NCI-H187 treated with DMSO at 0.1 percent for 48 hours (cell line): ENCODE measurements around the gene CCDC180.
"Not testable (repeated sequence)": the region's sequence is repeated elsewhere in the genome, so short reads cannot be mapped to it uniquely, and the experiment has no call there.

Experiments
- DNase-seq: peaks from one replicate; lab custom pipeline; 2025; lab: John Stamatoyannopoulos, UW

CCDC180 gene

DNA sequence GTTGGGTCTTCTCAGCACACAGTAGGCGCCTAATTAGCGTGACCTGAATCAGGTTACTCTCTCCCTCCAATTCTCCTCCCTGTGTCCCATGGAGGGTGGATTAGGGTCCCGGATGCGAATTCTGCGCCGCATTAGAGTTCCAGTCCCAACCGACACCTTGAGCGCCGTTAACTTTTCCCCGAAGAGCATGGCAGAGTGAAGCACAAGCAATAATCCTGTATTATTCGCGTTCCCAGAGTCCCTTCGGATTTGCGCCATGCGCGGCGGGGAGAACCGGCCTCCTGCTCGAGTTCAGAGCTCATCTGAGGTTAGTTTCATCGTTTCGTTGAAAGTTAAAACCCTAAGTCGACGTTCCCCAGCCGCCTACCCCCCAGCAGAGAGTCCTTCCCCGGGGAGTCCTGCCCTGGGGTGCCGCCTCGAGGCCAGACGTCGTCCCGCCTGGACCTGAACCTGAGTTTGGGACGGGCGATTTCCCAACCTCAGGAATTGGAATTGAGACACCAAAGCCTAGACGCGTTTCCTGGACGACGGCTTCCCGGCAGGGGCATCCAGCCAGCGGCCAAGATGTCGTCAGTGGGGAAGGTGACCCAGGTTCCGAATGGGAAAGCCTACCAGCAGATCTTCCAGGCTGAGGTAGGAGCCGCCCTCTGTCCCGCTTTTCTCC, at the start of gene CCDC180:
TSS of gene CCDC180 (plus strand) at position 160 of the 664 bp plus-strand sequence. CDS start at position 565, 405 bp downstream.
- DNase-seq = no peak

DNA sequence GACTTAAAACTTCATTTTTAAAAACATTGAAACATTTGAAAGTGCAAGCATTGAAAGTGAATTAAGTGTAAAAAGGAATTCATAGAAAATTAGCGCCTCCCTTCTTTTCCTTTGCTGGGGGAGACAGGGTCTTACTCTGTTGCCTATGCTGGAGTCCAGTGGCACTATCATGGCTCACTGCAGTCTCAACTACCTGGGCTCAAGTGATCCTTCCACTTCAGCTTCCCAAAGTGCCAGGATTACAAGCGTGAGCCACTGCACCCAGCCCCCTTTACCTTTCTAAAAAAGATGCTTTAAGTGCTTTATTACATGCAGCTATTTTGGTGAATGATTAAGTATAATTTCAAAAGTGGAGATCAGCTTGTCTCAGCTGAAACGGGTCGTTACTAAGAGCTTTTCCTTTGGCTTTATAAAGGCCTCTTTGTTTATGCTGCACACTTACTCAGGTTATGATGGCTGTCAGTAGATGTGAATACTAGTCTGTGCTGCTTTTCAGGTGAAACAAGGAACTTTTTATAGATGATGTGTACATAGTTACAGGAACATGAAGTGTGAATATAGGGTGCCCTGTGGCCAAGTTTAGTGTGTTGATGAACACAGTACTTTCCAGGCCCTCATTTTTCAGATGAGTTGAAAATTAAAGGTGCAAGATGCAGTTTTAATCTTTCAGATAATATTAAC, 47.5 kb upstream of the CCDC180 start:
- not testable (repeated sequence) for DNase-seq

DNA sequence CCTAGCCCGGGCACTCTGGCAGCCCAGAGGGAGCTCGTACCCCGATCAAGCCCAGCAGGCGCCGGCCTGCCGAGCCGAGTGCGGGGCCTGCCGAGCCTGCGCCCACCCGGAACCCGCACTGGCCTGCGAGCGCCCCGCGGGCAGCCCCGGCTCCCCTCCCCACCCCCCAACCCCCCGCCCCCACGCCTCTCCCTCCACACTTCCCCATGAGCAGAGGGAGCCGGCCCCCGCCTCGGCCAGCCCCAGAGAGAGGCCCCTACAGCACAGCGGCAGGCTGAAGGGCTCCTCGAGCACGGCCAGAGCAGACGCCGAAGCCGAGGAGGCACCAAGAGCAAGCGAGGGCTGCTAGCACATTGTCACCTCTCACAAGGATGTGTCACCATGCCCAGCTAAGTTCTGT, 36.2 kb upstream of the CCDC180 start:
- no peak for DNase-seq

DNA sequence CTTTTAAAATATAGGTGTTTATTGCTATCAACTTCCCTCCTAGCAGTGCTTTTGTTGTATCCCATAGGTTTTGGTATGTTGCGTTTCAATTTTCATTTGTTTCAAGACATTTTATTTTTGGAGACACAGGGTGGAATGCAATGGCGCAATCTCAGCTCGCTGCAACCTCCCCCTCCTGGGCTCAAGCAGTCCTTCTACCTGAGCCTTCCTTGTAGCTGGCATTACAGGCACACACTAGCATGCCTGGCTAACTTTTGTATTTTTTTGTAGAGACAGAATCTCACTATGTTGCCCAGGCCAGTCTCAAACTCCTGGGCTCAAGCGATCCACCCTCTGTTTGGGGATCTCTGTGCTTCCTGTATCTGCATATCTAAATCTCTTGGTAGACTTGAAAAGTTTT, 35.4 kb upstream of the CCDC180 start:
- DNase-seq = no peak

DNA sequence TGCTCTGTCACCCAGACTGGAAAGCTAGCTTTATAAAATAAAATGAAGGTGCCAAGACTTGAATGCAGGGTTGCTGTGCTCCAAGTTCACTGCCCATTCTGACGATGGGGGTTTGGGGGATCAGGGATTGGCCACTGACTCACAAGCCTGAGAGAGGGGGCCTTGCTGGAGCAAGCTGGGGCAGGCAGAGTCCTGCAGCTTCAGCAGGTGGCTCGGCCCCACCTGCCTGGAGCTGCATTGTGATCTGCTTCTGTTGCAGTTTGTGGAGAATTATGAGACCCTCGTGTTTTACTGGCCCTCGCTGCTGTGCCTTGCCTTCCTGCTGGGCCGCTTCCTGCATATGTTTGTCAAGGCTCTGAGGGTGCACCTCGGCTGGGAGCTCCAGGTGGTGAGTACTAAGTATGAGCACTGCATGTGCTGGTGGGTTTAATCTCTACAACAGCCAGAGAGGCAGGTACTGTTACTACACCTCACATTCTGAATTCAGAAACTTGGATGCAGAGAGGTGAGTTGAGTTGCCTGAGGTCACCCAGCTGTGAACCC, 31.1 kb upstream of the CCDC180 start:
- DNase-seq = no peak

DNA sequence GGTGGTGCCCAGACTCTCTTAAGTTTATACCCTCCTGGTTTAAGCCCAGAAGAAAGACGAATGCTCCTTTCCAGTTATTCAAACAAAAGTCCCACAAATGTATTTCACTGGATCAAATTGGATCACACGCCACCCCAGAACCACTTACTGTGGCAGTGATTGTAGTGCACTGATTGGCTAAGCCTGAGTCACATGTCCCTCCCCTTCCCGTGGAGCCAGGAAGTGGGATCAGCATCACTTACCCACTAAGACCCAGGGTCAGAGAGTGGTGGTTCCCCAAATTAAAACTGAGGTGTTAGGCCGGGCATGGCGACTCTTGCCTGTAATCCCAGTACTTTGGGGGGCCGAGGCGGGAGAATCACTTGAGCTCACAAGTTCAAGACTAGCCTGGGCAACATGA, 29.5 kb upstream of the CCDC180 start:
- no peak for DNase-seq

DNA sequence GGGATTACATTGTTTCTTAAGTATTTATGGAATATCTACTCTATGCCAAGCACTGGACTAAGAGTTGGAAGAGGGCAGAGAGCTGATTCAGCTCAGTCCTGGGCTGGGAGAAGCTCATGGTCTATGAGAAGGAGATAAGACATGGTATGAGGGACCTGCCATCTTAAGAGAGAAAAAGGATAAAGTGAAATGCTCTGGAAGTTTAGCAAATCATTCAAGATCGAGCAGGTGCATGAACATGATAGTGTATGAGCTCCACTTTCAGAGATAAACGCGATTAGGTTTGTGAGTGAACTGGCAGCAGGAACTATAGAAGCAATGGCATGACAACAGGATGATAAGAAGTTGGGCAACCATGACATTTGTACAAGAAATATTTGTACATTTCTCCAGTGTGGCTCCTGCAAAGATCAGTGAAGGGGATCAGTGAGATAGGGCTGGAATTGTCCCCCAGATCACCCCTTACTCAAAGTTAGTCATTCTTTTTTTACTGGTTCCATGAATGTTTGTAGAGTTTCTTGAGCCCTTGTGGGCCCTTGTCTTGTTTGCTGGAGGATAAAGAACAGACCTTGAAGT, 26.6 kb upstream of the CCDC180 start:
- DNase-seq = no peak

DNA sequence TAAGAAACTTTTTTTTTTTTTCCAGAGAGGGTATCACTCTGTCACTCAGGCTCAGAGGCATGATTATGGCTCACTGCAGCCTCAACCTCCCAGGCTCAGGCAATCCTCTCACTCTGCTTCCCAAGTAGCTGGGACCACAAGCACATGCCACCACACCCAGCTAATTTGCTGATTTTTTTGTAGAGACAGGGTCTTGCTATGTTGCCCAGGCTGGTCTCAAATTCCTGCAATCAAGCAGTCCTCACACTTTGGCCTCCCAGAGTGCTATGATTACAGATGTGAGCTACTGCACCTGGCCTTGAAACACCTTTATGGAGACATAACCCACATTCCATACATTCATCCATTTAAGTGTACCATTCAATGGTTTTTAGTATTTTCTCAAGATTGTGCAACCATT, 23.7 kb upstream of the CCDC180 start:
- no peak for DNase-seq

DNA sequence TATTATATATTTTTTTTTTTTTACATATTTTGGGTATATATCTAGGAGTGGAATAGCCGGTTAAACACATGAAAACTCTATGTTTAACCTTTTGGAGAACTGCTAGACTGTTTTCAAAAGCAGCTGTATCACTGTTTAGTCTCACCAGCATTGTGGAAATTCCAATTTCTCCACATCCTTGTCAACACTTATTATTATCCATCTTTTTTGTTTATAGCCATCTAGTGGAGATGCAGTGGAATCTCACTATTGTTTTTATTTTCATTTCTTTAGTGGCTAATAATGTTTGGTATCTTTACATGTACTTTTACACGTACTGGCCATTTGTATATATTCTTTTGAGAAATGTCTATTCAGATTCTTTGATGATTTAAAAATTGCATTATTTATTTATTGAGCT, 22.7 kb upstream of the CCDC180 start:
- DNase-seq = no peak

DNA sequence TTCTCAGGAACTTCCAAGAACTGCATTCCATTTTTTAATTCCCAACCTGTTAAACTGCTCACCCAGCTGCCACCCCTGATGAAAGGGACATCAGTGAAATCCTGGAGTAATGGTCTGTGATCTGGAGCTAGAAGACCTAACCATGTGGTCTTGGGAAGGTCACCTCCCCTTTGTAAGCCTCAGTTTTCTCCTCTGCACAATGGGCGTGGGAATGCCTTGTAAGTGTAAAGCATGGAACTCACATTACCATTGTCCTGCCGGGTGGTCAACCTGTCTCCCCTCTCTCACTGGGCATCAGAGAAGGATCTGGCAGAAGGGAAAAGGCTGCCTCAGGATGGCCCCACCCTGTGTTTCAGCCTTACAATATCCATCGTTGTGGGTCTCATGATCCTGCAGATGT, 15.3 kb upstream of the CCDC180 start:
- DNase-seq = no peak

DNA sequence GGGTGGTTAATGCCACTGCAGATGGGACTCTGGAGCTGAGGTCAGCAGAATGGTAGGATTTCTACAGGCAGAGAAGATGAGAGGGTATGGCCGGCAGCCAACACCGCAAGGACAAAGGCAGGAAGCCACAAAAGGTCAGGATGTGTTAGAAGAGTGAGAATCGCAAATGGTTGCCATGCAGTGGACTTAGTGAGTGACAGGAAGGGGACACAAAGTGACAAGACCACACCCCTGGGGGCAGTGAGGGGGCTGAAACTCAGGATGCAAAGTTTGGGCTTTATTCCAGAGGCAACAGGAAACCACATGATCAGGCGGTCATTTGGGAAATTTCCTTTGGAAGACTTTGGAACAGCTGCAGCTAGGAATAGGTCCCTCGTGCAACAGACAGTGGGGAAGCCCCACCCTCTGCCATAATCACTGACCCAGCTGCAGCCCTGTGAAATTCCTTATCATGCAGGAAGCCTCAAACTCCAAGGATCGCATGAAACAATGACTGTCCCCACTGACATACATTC, 14.2 kb upstream of the CCDC180 start:
- DNase-seq = no peak

DNA sequence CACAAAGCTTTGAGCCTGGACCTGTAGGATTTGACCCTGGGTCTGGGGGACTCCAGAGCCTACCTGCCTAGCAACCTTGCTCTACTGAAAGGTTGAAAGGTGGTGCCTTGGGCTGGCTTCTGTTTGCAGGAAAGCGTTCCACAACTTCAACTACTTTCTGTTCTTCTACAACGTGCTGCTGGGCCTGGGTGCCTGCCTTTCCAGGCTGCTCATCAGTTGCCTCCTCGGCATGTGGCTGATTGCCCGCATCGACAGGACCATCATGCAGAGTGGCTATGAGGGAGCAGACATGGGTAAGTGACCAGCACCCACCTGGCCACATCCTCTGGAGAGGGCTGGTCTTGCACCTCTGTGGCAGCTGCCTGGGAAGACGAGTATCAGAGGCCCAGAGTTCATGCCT, 13.6 kb upstream of the CCDC180 start:
- DNase-seq = no peak

DNA sequence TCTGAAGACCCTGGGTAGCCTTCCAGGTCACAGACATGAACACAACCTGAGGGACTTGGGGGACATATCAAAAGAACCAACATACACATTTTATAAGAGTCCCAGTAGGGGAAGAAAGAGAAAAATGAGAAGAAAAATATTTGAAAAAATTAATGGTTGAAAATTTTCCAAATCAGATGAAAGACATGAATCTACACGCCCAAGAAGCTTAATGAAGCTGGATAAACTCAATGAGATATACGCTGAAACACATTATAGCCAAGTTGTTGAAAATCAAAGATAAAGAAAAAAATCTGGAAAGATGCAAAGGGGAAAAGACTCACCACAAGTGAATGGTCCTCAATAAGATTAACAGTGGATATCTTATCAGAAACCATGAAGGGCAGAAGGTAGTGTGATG, 9.6 kb upstream of the CCDC180 start:
- DNase-seq = no peak

DNA sequence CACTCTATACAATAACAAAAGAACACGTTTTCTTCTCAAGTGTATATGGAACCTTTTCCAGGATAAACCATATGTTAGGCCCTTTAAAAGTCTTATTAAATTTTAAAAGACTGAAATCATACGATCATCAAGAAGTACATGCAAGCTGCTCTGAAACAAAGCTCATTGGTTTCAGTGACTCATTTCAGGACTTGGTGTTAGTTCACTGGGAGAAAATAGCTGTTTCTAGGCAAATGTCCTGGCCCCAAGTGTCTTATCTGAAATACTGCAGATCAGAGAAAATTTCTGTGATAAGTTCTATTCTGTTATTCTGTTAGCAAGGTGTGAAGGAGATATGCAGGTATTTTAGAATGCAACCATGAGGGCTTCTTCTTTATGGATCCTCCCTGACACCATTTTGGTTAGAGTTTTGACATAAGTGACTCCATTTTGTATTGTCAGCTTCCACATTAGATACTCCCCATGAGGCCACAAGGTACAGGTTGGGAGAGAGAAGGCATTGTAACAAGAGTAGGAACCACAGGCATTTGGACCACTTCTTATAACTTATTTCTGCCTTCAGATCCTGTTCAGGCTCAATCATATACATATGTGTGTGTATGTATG, 7.5 kb upstream of the CCDC180 start:
- DNase-seq = no peak

DNA sequence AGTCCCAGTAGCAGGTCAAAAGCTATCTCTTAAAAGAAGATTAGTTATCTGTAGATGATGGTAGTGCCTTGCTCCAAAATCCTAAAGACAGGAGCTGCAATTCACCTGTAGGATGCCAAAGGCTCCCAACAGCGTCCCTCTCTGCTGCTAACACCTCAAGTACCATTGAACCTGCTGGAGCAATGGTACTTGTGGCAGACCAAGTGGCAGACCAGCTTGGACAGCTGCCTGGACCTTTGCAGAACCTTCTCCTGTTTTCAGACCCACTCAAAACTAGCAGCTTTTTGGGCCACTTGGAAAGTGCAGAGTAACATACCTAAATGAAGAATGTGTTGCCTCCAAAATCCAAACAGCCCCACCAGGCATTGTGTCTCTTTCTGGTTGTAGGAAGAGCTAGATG, 6.9 kb upstream of the CCDC180 start:
- no peak for DNase-seq

DNA sequence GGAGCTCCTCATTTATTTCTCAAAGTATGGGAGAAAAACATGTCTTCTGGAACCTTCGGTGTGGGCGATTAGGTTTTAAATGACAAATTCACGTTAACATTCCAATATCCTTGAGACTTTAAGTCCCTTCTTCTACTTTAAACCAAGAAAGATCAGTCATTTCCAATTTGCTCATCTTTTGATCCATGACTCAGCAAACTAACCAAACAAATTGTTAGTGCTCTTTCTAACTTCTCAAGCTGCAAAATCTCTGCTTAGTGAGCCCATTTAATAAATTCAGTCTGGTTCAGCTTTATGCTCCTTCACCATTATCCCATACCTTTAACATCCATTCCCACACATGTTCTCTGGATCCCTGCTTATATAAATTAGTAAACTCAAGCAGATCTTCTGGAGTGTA, 5.5 kb upstream of the CCDC180 start:
- DNase-seq = no peak

DNA sequence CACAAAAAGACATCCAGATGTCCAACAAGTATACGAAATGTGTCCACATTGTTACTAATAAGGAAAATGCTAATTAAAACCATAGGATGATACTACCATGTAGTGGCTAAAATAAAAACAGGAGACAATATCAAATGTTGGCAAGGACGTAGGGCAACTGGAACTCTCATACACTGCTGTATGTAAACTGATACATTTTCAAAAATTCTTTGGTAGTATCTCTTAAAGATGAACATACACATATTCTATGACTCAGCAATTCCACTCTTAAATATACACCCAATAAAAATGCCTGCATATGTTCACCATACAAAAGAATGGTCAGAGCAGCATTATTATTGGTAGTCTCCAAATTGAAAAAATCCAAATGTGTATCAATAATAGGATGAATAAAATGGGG, 2.9 kb upstream of the CCDC180 start:
- DNase-seq = no peak

DNA sequence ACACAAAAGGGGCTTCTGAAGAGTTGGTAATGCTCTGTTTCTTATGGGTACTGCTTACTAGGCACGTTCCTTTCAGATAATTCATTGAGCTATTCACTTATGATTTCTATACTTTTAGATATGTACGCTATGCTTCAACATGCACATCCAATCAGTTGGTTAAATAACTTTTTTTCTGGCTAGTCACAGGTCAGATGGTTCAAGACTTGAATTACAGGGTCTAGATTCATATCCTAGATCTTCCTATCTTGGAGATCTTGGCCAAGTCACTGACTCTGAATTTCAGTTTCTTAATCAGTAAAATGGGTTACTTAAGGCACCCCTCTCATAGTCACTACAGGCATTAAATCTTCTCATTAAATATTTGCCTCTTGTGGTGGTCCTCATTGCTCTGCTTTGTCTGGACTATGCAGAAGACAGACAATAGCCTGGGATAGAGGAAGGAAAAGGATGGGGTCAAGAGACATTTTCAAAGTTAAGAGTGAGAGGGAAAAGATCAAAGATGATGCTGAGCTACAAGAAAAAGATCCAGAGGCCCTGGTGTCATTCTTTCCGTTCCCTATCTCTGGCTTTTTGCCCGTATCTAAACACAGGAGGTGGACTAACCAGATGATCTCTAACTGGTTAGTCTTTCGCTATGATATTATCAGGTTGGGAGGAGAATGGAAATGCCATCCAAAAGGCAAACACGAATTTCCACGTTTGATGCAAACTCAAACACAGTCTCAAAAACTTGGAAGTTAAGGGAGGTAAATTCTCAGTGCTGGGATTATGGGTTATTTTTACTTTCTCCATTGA, 1.8 kb upstream of the CCDC180 start:
- DNase-seq = no peak

DNA sequence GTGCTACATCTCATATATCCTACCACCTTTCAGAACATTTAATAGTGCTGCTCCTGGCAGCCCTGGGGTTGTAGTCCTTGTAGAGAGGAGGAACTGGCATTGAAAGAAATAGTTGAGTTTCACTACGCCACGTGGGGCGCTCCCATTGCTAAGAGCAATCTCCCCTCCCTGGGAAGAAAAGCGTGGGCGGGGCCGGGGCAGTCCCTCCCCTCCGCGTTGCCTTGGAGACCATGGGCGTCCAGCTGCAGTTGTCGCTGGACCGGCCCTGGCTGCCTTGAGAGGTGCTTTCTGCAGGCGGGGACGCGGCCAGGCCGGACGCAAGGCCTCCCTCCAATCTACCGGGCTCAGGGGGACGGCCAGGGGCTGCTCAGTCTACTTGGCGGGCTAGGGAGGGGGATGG, 368 bp upstream of the CCDC180 start:
- DNase-seq = no peak

DNA sequence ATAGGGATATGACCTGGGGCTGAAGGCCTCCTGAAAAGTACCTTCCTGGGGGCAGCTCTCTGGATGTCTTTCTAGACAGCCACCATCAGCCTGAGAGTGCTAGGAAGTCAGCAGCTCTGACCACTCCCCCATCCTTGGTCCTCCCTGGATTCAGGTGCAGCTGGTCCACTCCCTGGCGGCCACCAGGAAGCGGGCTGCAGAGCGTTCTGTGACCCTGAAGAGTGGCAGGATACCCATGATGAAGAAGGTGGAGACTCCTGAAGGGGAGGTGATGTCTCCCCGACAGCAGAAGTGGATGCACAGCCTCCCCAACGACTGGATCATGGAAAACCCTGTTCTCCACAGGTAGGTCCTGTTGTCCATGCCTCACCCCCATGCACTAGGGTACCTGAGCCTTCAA, 1.8 kb downstream of the CCDC180 start:
- DNase-seq = no peak

DNA sequence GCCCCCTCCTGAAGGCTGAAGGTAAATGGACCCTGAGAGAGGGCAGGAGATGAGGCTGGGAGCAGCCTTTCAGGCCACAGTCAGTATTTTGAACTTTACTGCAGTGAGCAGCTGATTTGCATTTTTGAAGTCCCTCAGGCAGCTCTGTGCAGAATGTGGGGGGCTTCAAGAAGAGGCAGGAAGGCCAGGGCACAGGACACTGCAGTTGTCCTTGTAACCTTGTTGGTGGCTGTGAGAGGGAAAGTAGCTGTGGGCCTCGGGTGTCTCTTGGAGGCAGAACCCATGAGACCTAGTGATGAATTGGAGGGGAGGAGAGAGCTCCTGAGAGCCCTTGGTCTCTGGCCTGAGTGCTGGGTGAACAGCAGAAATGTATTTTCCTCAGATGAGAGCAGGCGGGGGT, 2.6 kb downstream of the CCDC180 start:
- no peak for DNase-seq

DNA sequence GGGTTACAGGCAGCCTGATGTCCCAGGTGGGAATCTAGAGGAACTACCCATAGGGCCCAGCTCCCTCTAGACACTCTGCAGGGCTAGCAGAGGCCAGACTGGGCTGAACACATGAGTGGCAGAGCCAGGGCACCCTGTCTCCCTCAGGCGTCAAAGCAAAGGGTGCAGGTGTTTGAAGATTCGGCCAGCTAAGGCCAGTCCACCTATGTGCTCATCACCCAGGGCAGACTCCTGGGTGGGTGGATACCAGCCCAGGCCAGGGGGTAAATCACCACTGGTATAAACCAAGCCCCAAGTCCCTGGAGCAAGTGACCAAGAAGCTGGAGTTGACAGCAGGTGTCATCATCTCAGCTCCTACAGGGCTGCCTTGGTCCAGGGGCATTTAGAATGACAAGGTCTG, 3.4 kb downstream of the CCDC180 start:
- DNase-seq = no peak
